HCT116 (cell line): Measurements from ENCODE around the gene ARHGDIA. TPM values are rescaled to one million over a fixed set of nuclear protein-coding genes. Genes with fewer than 3 reads are reported as not detected.

ENCODE experiments used
- ATAC-seq: fragments of 200-7000 bp; cut with Tn5 transposase; 2 replicates; pipeline ENCODE4 v1.9.1; 2020; ENCODE audit warnings: mild to moderate bottlenecking, moderate library complexity
- BruUV-seq: library from RNA; stranded (reverse); fragments of 400-500 nt; replicated peaks from 2 replicates; lab custom pipeline; 2021; lab: Mats Ljungman, UMichigan
- CTCF ChIA-PET: fragments of 300-600 bp; sonication (Branson Sonifier 250); formaldehyde crosslinking; loops from one replicate; lab custom pipeline; 2021; ENCODE audit warnings: antibody characterized with exemption; lab: Charles Lee
- POLR2A ChIA-PET: fragments of 300-600, 350-600 bp; sonication (Branson Sonifier 250); formaldehyde crosslinking; loops from one replicate; lab custom pipeline; 2021; ENCODE audit warnings: antibody characterized with exemption; lab: Charles Lee
- RAD21 ChIA-PET, 2 experiments: fragments of 300-600 bp; sonication (Branson Sonifier 250); formaldehyde crosslinking; loops; one replicate each; lab custom pipeline; 2023; ENCODE audit warnings: low total read pairs in 2 of 2; ENCODE audit not compliant: uncharacterized antibody in 2 of 2, unreplicated experiment in 2 of 2, low non-redundant PET in 1 of 2; lab: Charles Lee
- DNase-seq: peaks from one replicate; pipeline ENCODE4 v3.0.0-alpha.2; 2010; ENCODE audit warnings: low read depth, low spot score
- H2AFZ ChIP-seq: fragments of 200-600 bp; shearing (Covaris generic), sonication (generic); 2 replicates; pipeline ENCODE4 v1.6.1; 2017; ENCODE audit warnings: low read depth, mixed run types, mixed read lengths, antibody characterized with exemption, low read length; ENCODE audit not compliant: poor library complexity, severe bottlenecking
- H3K27ac ChIP-seq: 2 replicates; pipeline ENCODE4 v1.5.1; 2012; ENCODE audit warnings: low read depth, low read length
- H3K27me3 ChIP-seq: fragments of 200-600 bp; sonication (generic); 2 replicates; pipeline ENCODE4 v1.6.1; 2016; ENCODE audit warnings: mixed run types, low read length, mixed read lengths; ENCODE audit not compliant: insufficient read depth
- H3K36me3 ChIP-seq, 2 experiments: fragments of 200-500 bp in 1 of 2; fragments of 200-600 bp in 1 of 2; sonication (Bioruptor generic) in 1 of 2; sonication (generic) in 1 of 2; 2 replicates each; pipeline versions ENCODE4 v1.5.1 to v1.6.1; 2014 to 2016; ENCODE audit warnings: low read length in 2 of 2, inconsistent platforms in 1 of 2, mixed read lengths in 1 of 2, mixed run types in 1 of 2; ENCODE audit not compliant: insufficient read depth in 2 of 2, control insufficient read depth in 1 of 2
- H3K4me1 ChIP-seq, 2 experiments: fragments of 200-600 bp in 1 of 2; sonication (generic) in 1 of 2; 2 replicates each; pipeline versions ENCODE4 v1.5.1 to v1.6.1; 2012 to 2017; ENCODE audit warnings: low read length in 2 of 2, inconsistent platforms in 1 of 2, mild to moderate bottlenecking in 1 of 2, mixed read lengths in 1 of 2, mixed run types in 1 of 2, moderate library complexity in 1 of 2; ENCODE audit not compliant: insufficient read depth in 2 of 2, control insufficient read depth in 1 of 2
- H3K4me2 ChIP-seq: fragments of 200-600 bp; sonication (generic); 2 replicates; pipeline ENCODE4 v1.6.1; 2017; ENCODE audit warnings: mixed run types, low read length, mixed read lengths
- H3K4me3 ChIP-seq, 2 experiments: fragments of 200-600 bp in 1 of 2; sonication (generic) in 1 of 2; replicated peaks in 1 of 2; 2 replicates each; pipeline ENCODE4 v1.5.1; 2011 to 2016; ENCODE audit warnings: low read length in 2 of 2, control low read depth in 1 of 2, low read depth in 1 of 2, mild to moderate bottlenecking in 1 of 2, mixed read lengths in 1 of 2, mixed run types in 1 of 2
- H3K79me2 ChIP-seq: fragments of 200-600 bp; sonication (generic); 2 replicates; pipeline ENCODE4 v1.6.1; 2017; ENCODE audit warnings: mild to moderate bottlenecking, mixed run types, low read length, moderate library complexity, mixed read lengths; ENCODE audit not compliant: insufficient read depth
- H3K9ac ChIP-seq: fragments of 200-600 bp; sonication (generic); 2 replicates; pipeline ENCODE4 v1.6.1; 2016; ENCODE audit warnings: low read length, mixed read lengths
- H3K9me2 ChIP-seq: fragments of 200-600 bp; sonication (generic), shearing (Covaris generic); 2 replicates; pipeline ENCODE4 v1.6.1; 2017; ENCODE audit warnings: mixed run types, mild to moderate bottlenecking, moderate library complexity; ENCODE audit not compliant: insufficient read depth
- H3K9me3 ChIP-seq, 2 experiments: fragments of 200-500 bp in 1 of 2; fragments of 200-600 bp in 1 of 2; sonication (Bioruptor generic) in 1 of 2; sonication (generic) in 1 of 2; 2 replicates each; pipeline ENCODE4 v1.6.1; 2014 to 2017; ENCODE audit warnings: low read length in 2 of 2, mixed read lengths in 2 of 2, inconsistent platforms in 1 of 2, low read depth in 1 of 2, mild to moderate bottlenecking in 1 of 2, mixed run types in 1 of 2, moderate library complexity in 1 of 2; ENCODE audit not compliant: control insufficient read depth in 1 of 2, insufficient read depth in 1 of 2
- H4K20me1 ChIP-seq: fragments of 200-600 bp; sonication (generic), shearing (Covaris generic); 2 replicates; pipeline ENCODE4 v1.6.1; 2017; ENCODE audit warnings: mixed run types, mild to moderate bottlenecking, moderate library complexity; ENCODE audit not compliant: insufficient read depth
- ELF1 ChIP-seq: IDR thresholded peaks from 2 replicates; pipeline ENCODE4 v1.6.1; 2012; ENCODE audit warnings: low read depth, borderline replicate concordance
- EZH2 ChIP-seq: fragments of 200-600 bp; sonication (generic); IDR thresholded peaks from 2 replicates; pipeline ENCODE4 v1.6.1; 2017; ENCODE audit warnings: antibody characterized with exemption, mixed run types
- EZH2phosphoT487 ChIP-seq: fragments of 200-600 bp; IDR thresholded peaks from 2 replicates; pipeline ENCODE4 v1.6.1; 2018; ENCODE audit warnings: antibody characterized with exemption, borderline replicate concordance
- RAD21 ChIP-seq: IDR thresholded peaks from 2 replicates; pipeline ENCODE4 v1.6.1; 2012; ENCODE audit warnings: low read depth, mild to moderate bottlenecking
- ZFX ChIP-seq: fragments of 450-650 bp; IDR thresholded peaks from 2 replicates; pipeline ENCODE4 v1.6.1; 2017
- ZNF274 ChIP-seq: fragments of 200-500 bp; sonication (Bioruptor generic); IDR thresholded peaks from 2 replicates; pipeline ENCODE4 v1.6.1; 2014; ENCODE audit warnings: mild to moderate bottlenecking, low read depth, low read length, inconsistent platforms
- intact Hi-C: fragments of 100-400 bp; cut with micrococcal nuclease; formaldehyde crosslinking; loops from 2 replicates; pipeline ENCODE4 v1.10.0; 2022
- total RNA-seq: library from RNA; stranded (reverse); gene quantifications from one replicate; pipeline ENCODE4 v1.2.1, GENCODE V29; 2021; ENCODE audit not compliant: unreplicated experiment
- TF ChIP-seq, protein P1 (sequence below), 3 experiments: fragments of 200-600 bp in 1 of 3; sonication (generic) in 1 of 3; IDR thresholded peaks in 2 of 3; conservative IDR thresholded peaks in 1 of 3; 2 replicates each; pipeline ENCODE4 v1.5.1; 2012 to 2017; ENCODE audit warnings: low read depth in 2 of 3, low read length in 2 of 3, antibody characterized with exemption in 1 of 3, borderline replicate concordance in 1 of 3, control low read depth in 1 of 3, mild to moderate bottlenecking in 1 of 3, mixed read lengths in 1 of 3, mixed run types in 1 of 3, moderate library complexity in 1 of 3; ENCODE audit not compliant: insufficient read depth in 1 of 3
- TF ChIP-seq, protein P2 (sequence below): IDR thresholded peaks from 2 replicates; pipeline ENCODE4 v1.6.1; 2011; ENCODE audit warnings: mild to moderate bottlenecking, low read length, moderate library complexity; ENCODE audit not compliant: insufficient replicate concordance; ENCODE audit errors: extremely low read depth
- TF ChIP-seq, protein P3 (sequence below): IDR thresholded peaks from 2 replicates; pipeline ENCODE4 v1.6.1; 2012

The ARHGDIA gene
- total RNA-seq, 1 experiment from 2014 or later, result 554 TPM

DNA sequence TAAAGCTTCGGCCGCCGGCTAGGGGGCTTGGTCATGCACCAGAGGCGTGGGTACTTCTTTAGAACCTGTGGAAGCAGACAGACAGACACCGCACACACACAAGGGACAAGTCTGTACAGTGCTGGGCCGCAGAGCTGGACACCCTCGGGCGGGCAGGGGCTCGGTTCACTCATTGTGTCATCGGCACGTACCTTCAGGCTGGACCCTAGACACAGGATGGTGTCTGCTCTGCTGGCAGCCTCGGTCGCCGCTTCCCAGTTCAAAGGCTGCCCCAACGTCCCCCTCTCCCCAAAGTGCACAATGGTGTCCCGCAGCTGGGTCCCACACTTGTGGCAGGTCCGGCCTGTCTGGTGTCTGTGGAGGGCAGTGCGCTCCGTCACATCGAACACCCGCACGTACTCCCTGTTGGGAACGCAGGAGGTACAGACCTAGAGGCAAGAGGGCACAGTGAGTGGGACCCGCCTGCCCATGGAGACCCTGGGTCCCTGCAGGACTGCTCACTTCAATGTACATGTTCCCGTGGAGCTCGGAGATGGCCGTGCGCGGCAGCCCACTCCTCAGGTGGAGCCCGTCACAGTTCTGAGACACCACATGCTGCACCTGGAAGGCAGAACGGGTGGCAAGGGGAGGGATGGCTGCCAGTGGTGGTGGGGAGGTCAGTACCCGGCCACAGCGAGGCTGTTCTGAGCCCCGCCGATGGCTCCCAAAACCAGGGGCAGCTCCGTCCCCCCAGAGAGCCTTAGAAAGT, 43.1 kb upstream of the ARHGDIA start:
- Histone ChIP-seq H3K4me1 (peaks cover 43 to 68% of the 10 kb centered on the region in 2 experiments), H3K9ac (no peak overlapping the region), H3K4me3 (no peak overlapping the region), H3K79me2 (peaks cover 52% of the 10 kb centered on the region), H3K27ac (peak overlapping the region; percentile 60; the same call in 1 of the 2 replicates), H3K36me3 (peaks cover 22 to 34% of the 10 kb centered on the region in 2 experiments; a peak in 3 of 4 replicates), H3K27me3 (no peaks in the 10 kb centered on the region), H4K20me1 (no peaks in the 10 kb centered on the region), H3K9me2 (no peaks in the 10 kb centered on the region), H3K4me2 (no peak overlapping the region), H3K9me3 (no peaks in the 10 kb centered on the region), H2AFZ (no peak overlapping the region)
- TF ChIP-seq ZFX, result no peak
- TF ChIP-seq, protein P1, sequence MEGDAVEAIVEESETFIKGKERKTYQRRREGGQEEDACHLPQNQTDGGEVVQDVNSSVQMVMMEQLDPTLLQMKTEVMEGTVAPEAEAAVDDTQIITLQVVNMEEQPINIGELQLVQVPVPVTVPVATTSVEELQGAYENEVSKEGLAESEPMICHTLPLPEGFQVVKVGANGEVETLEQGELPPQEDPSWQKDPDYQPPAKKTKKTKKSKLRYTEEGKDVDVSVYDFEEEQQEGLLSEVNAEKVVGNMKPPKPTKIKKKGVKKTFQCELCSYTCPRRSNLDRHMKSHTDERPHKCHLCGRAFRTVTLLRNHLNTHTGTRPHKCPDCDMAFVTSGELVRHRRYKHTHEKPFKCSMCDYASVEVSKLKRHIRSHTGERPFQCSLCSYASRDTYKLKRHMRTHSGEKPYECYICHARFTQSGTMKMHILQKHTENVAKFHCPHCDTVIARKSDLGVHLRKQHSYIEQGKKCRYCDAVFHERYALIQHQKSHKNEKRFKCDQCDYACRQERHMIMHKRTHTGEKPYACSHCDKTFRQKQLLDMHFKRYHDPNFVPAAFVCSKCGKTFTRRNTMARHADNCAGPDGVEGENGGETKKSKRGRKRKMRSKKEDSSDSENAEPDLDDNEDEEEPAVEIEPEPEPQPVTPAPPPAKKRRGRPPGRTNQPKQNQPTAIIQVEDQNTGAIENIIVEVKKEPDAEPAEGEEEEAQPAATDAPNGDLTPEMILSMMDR (IDR thresholded peaks at IDR 0.05 in 2 of 3, conservative IDR thresholded peaks at IDR 0.05 in 1 of 3; ENCODE audit: borderline replicate concordance in 1 of 3, insufficient read depth in 1 of 3, low read depth in 2 of 3, low read length in 2 of 3), result no peak
- TF ChIP-seq, protein P2, sequence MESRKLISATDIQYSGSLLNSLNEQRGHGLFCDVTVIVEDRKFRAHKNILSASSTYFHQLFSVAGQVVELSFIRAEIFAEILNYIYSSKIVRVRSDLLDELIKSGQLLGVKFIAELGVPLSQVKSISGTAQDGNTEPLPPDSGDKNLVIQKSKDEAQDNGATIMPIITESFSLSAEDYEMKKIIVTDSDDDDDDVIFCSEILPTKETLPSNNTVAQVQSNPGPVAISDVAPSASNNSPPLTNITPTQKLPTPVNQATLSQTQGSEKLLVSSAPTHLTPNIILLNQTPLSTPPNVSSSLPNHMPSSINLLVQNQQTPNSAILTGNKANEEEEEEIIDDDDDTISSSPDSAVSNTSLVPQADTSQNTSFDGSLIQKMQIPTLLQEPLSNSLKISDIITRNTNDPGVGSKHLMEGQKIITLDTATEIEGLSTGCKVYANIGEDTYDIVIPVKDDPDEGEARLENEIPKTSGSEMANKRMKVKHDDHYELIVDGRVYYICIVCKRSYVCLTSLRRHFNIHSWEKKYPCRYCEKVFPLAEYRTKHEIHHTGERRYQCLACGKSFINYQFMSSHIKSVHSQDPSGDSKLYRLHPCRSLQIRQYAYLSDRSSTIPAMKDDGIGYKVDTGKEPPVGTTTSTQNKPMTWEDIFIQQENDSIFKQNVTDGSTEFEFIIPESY, result no peak
- TF ChIP-seq EZH2phosphoT487, result no peak
- TF ChIP-seq ZNF274, result no peak
- no peak for TF ChIP-seq EZH2
- no peak for TF ChIP-seq ELF1
- TF ChIP-seq, protein P3, sequence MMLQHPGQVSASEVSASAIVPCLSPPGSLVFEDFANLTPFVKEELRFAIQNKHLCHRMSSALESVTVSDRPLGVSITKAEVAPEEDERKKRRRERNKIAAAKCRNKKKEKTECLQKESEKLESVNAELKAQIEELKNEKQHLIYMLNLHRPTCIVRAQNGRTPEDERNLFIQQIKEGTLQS, result no peak
- TF ChIP-seq RAD21, result no peak
- BruUV-seq, result no TSS peak
- ATAC-seq (no peak), DNase-seq (no peak)
- RAD21 ChIA-PET, result interaction anchor here in 1 of 2 experiments (0.6 kb wide), 1 partner anchor 733 kb away, joined by 3 read pairs; no protein-coding TSS in a partner anchor
- CTCF ChIA-PET, result no interaction called here
- intact Hi-C loops, result loop anchor here (5.0 kb wide), 1 partner anchor 108 kb away; the partner anchor contains the start of genes CENPX and LRRC45
- POLR2A ChIA-PET, result interaction anchor here (1.3 kb wide), 1 partner anchor 12 kb away, joined by 3 read pairs; no protein-coding TSS in a partner anchor
